Left lung (tissue), 14 donors: ENCODE results near the gene DMAC1. TPM values are rescaled to one million over a fixed set of nuclear protein-coding genes. Genes with fewer than 3 reads are reported as not detected.

Source experiments
- ATAC-seq: fragments of 200-7000 bp; cut with Tn5 transposase; one replicate; pipeline ENCODE4 v1.9.1; 2020; ENCODE audit warnings: moderate library complexity
- DNase-seq, 4 donors: peaks; one replicate each; pipeline ENCODE4 v3.0.0-alpha.2; 2013 to 2020
- H3K27ac ChIP-seq, 2 donors: fragments of 200-600 bp; sonication (generic) in 1 of 2; one replicate each; pipeline versions ENCODE4 v1.5.0 to v1.8.0; 2020 to 2021
- H3K27me3 ChIP-seq, 2 donors: fragments of 200-600 bp; sonication (generic) in 1 of 2; one replicate each; pipeline versions ENCODE4 v1.5.0 to v1.8.0; 2020 to 2021
- H3K36me3 ChIP-seq, 2 donors: fragments of 200-600 bp; sonication (generic) in 1 of 2; one replicate each; pipeline versions ENCODE4 v1.5.0 to v1.8.0; 2020 to 2021
- H3K4me1 ChIP-seq, 2 donors: fragments of 200-600 bp; one replicate each; pipeline ENCODE4 v1.8.0; 2021
- H3K4me3 ChIP-seq, 2 donors: fragments of 200-600 bp; sonication (generic) in 1 of 2; one replicate each; pipeline versions ENCODE4 v1.5.0 to v1.8.0; 2020 to 2021; ENCODE audit warnings: mild to moderate bottlenecking in 1 of 2
- H3K9me3 ChIP-seq, 2 donors: fragments of 200-600 bp; sonication (generic) in 1 of 2; one replicate each; pipeline versions ENCODE4 v1.5.0 to v1.8.0; 2020 to 2021
- CTCF ChIP-seq, 2 donors: fragments of 200-600 bp; sonication (generic) in 1 of 2; IDR thresholded peaks; one replicate each; pipeline versions ENCODE4 v1.5.0 to v1.8.0; 2021; ENCODE audit warnings: antibody characterized with exemption in 2 of 2
- intact Hi-C, 2 donors: fragments of 100-400 bp; cut with DNase I; formaldehyde crosslinking; loops; one replicate each; pipeline versions ENCODE4 v1.11.2 to v1.14.2; 2022
- long read RNA-seq, 12 donors: library from polyadenylated mRNA in 2 of 12; unstranded in 2 of 12; transcript quantifications; one replicate each; pipeline ENCODE4 v2.0.0 and lab custom pipeline, GENCODE V29; 2019 to 2026
- polyA plus RNA-seq, 6 donors: library from polyadenylated mRNA; unstranded; fragments of 120-200 nt; gene quantifications; one replicate each; pipeline ENCODE4 v1.2.1, GENCODE V29; 2013; ENCODE audit not compliant: insufficient read length in 6 of 6
- total RNA-seq, 2 donors: library from RNA; stranded (reverse); fragmentation: NEBNext Ultra II Directional; extraction: Animal tissue kit (Norgen Biotek cat#: 25700); gene quantifications; one replicate each; pipeline ENCODE4 v1.2.1, GENCODE V29; 2021
- donor health status: DM: no; HTN: yes; CAD: no.
- donor health status: DM: no; HTN: no; CAD: no.

Gene DMAC1
- total RNA-seq = 10 to 100 TPM; 37.9 to 39.1 TPM
- polyA plus RNA-seq = 10 to 100 TPM; 56.9 to 70.3 (median 66.2) TPM
- long read RNA-seq, donor 1, transcript DMAC1-201 (2 exons, 2,755 nt) = major isoform, 133 of 145 reads
- long read RNA-seq, donor 1, partial matches to known transcripts = 0 of 145 reads
- long read RNA-seq, donor 1, other reads (novel, unspliced or antisense) = 12 of 145 reads
- long read RNA-seq, donor 2, transcript DMAC1-201 (2 exons, 2,755 nt) = major isoform, 101 of 119 reads
- long read RNA-seq, donor 2, partial matches to known transcripts = 0 of 119 reads
- long read RNA-seq, donor 2, other reads (novel, unspliced or antisense) = 18 of 119 reads
- long read RNA-seq, donor 3, transcript DMAC1-201 (2 exons, 2,755 nt) = major isoform, 103 of 109 reads
- long read RNA-seq, donor 3, partial matches to known transcripts = 6 of 109 reads
- long read RNA-seq, donor 3, other reads (novel, unspliced or antisense) = 0 of 109 reads
- long read RNA-seq, donor 4, transcript DMAC1-201 (2 exons, 2,755 nt) = major isoform, 57 of 73 reads
- long read RNA-seq, donor 4, partial matches to known transcripts = 0 of 73 reads
- long read RNA-seq, donor 4, other reads (novel, unspliced or antisense) = 16 of 73 reads
- long read RNA-seq, donor 5, transcript DMAC1-201 (2 exons, 2,755 nt) = major isoform, 117 of 135 reads
- long read RNA-seq, donor 5, partial matches to known transcripts = 0 of 135 reads
- long read RNA-seq, donor 5, other reads (novel, unspliced or antisense) = 18 of 135 reads
- long read RNA-seq, donor 6, transcript DMAC1-201 (2 exons, 2,755 nt) = major isoform, 226 of 271 reads
- long read RNA-seq, donor 6, partial matches to known transcripts = 37 of 271 reads
- long read RNA-seq, donor 6, other reads (novel, unspliced or antisense) = 8 of 271 reads
- long read RNA-seq, donor 7, transcript DMAC1-201 (2 exons, 2,755 nt) = major isoform, 77 of 84 reads
- long read RNA-seq, donor 7, partial matches to known transcripts = 0 of 84 reads
- long read RNA-seq, donor 7, other reads (novel, unspliced or antisense) = 7 of 84 reads
- long read RNA-seq, donor 8, transcript DMAC1-201 (2 exons, 2,755 nt) = major isoform, 61 of 68 reads
- long read RNA-seq, donor 8, partial matches to known transcripts = 0 of 68 reads
- long read RNA-seq, donor 8, other reads (novel, unspliced or antisense) = 7 of 68 reads
- long read RNA-seq, donor 9, partial matches to known transcripts = 0 of 1 reads
- long read RNA-seq, donor 9, other reads (novel, unspliced or antisense) = 0 of 1 reads
- long read RNA-seq, donor 10, transcript DMAC1-201 (2 exons, 2,755 nt) = major isoform, 32 of 33 reads
- long read RNA-seq, donor 10, partial matches to known transcripts = 0 of 33 reads
- long read RNA-seq, donor 10, other reads (novel, unspliced or antisense) = 1 of 33 reads
- long read RNA-seq, donor 11, transcript DMAC1-201 (2 exons, 2,755 nt) = major isoform, 80 of 111 reads
- long read RNA-seq, donor 11, partial matches to known transcripts = 31 of 111 reads
- long read RNA-seq, donor 11, other reads (novel, unspliced or antisense) = 0 of 111 reads
- long read RNA-seq, donor 12, transcript DMAC1-201 (2 exons, 2,755 nt) = major isoform, 72 of 79 reads
- long read RNA-seq, donor 12, partial matches to known transcripts = 0 of 79 reads
- long read RNA-seq, donor 12, other reads (novel, unspliced or antisense) = 7 of 79 reads

GRCh38 chr9:7799234-7799943 lies at the start of gene DMAC1:
DMAC1 (minus strand) TSS chr9:7799778; CDS start chr9:7799734, 44 bp downstream.
- H3K4me1 ChIP-seq = peaks cover 5 to 10% of the 10 kb centered on the region in 2 donors
- no peaks in the 10 kb centered on the region for H3K9me3 ChIP-seq
- TF ChIP-seq CTCF (IDR thresholded peaks at IDR 0.05) = no peak
- DNase-seq (peak; percentile 71 to 90 (median 85)), ATAC-seq (peak; percentile 99)
- intact Hi-C loops = no loop called here
- peak within 1 kb of the TSS; percentile 70 to 74 for H3K4me3 ChIP-seq
- peak within 1 kb of the TSS; percentile 80 to 82 for H3K27ac ChIP-seq
- H3K36me3 ChIP-seq = peaks cover 0 to 18% of the 10 kb centered on the region in 2 donors
- H3K27me3 ChIP-seq = no peaks in the 10 kb centered on the region

GRCh38 chr9:7849362-7849761 lies 49.8 kb upstream of the DMAC1 start:
- no peak for TF ChIP-seq CTCF (IDR thresholded peaks at IDR 0.05)
- DNase-seq = no peak
- Histone ChIP-seq H3K9me3 (no peaks in the 10 kb centered on the region), H3K4me3 (no peak overlapping the region), H3K27ac (no peak overlapping the region), H3K27me3 (no peaks in the 10 kb centered on the region), H3K4me1 (no peaks in the 10 kb centered on the region), H3K36me3 (no peaks in the 10 kb centered on the region)
- intact Hi-C loops = no loop called here
- no peak for ATAC-seq

GRCh38 chr9:7848498-7848897 lies 48.9 kb upstream of the DMAC1 start:
- no peaks in the 10 kb centered on the region for H3K27me3 ChIP-seq
- DNase-seq (no peak), ATAC-seq (no peak)
- intact Hi-C loops = no loop called here
- H3K27ac ChIP-seq = no peak overlapping the region
- no peak for TF ChIP-seq CTCF (IDR thresholded peaks at IDR 0.05)
- no peaks in the 10 kb centered on the region for H3K9me3 ChIP-seq
- no peak overlapping the region for H3K4me3 ChIP-seq
- no peaks in the 10 kb centered on the region for H3K36me3 ChIP-seq
- H3K4me1 ChIP-seq = no peaks in the 10 kb centered on the region

- Histone ChIP-seq H3K27ac (no peak overlapping the region), H3K4me1 (no peaks in the 10 kb centered on the region), H3K9me3 (no peaks in the 10 kb centered on the region), H3K36me3 (no peaks in the 10 kb centered on the region), H3K27me3 (no peaks in the 10 kb centered on the region), H3K4me3 (no peak overlapping the region)
- intact Hi-C loops = no loop called here
- ATAC-seq (peak; percentile 59), DNase-seq (peak in 1 of 4 donors; percentile 22)
- TF ChIP-seq CTCF (IDR thresholded peaks at IDR 0.05) = peak in 1 of 2 donors; percentile 32
Measured at GRCh38 chr9:7844242-7844641, 44.7 kb upstream of the DMAC1 start.
